A673 (cell line): ENCODE results near the gene RNASE7. TPM values are rescaled to one million over a fixed set of nuclear protein-coding genes. Genes with fewer than 3 reads are reported as not detected.

Experiments used
- BruUV-seq: library from RNA; stranded (reverse); fragments of 400-500 nt; replicated peaks from 2 replicates; lab custom pipeline; 2021; lab: Mats Ljungman, UMichigan
- CTCF ChIA-PET: fragments of 300-600 bp; sonication (Branson Sonifier 250); formaldehyde crosslinking; loops from one replicate; lab custom pipeline; 2022; ENCODE audit warnings: antibody characterized with exemption; lab: Charles Lee
- POLR2A ChIA-PET: fragments of 300-600 bp; sonication (Branson Sonifier 250); formaldehyde crosslinking; loops from one replicate; lab custom pipeline; 2022; ENCODE audit warnings: antibody characterized with exemption; ENCODE audit not compliant: low non-redundant PET; lab: Charles Lee
- DNase-seq: peaks from one replicate; pipeline ENCODE4 v3.0.0-alpha.2; 2015; ENCODE audit warnings: low spot score
- H3K27ac ChIP-seq: fragments of 200-600 bp; sonication (generic); 2 replicates; pipeline ENCODE4 v1.5.1; 2016; ENCODE audit warnings: mixed run types, low read depth, mild to moderate bottlenecking, mixed read lengths, antibody characterized with exemption, low read length; ENCODE audit not compliant: poor library complexity, severe bottlenecking
- H3K27me3 ChIP-seq: fragments of 200-600 bp; sonication (generic); replicated peaks from 2 replicates; pipeline ENCODE4 v1.6.1; 2017; ENCODE audit warnings: mixed run types, low read depth, mild to moderate bottlenecking, mixed read lengths, antibody characterized with exemption, low read length; ENCODE audit not compliant: insufficient read depth, poor library complexity
- H3K36me3 ChIP-seq: fragments of 200-600 bp; sonication (generic); 2 replicates; pipeline ENCODE4 v1.6.1; 2016; ENCODE audit warnings: mixed run types, mild to moderate bottlenecking, mixed read lengths, antibody characterized with exemption, low read length; ENCODE audit not compliant: insufficient read depth, poor library complexity, severe bottlenecking
- H3K4me1 ChIP-seq: fragments of 200-600 bp; sonication (generic); 2 replicates; pipeline ENCODE4 v1.6.1; 2017; ENCODE audit warnings: mixed run types, mild to moderate bottlenecking, mixed read lengths, antibody characterized with exemption, low read length; ENCODE audit not compliant: insufficient read depth, poor library complexity, severe bottlenecking
- H3K4me3 ChIP-seq: fragments of 200-600 bp; sonication (generic); 2 replicates; pipeline ENCODE4 v1.5.1; 2016; ENCODE audit warnings: low read depth, mixed run types, mild to moderate bottlenecking, mixed read lengths, low read length; ENCODE audit not compliant: poor library complexity, severe bottlenecking
- H3K9me3 ChIP-seq: fragments of 200-600 bp; sonication (generic); 2 replicates; pipeline ENCODE4 v1.6.1; 2016; ENCODE audit warnings: mixed run types, low read depth, mild to moderate bottlenecking, mixed read lengths, antibody characterized with exemption, low read length; ENCODE audit not compliant: poor library complexity, severe bottlenecking
- EZH2 ChIP-seq: fragments of 200-600 bp; sonication (generic); IDR thresholded peaks from 2 replicates; pipeline ENCODE4 v1.6.1; 2017; ENCODE audit warnings: borderline replicate concordance, low read depth, mild to moderate bottlenecking, mixed read lengths, antibody characterized with exemption, low read length; ENCODE audit not compliant: poor library complexity, severe bottlenecking
- intact Hi-C: fragments of 100-400 bp; cut with micrococcal nuclease; formaldehyde crosslinking; loops from one replicate; pipeline ENCODE4 v1.10.0; 2022; ENCODE audit not compliant: unreplicated experiment
- total RNA-seq: library from RNA; stranded (reverse); gene quantifications from 2 replicates; pipeline ENCODE4 v1.2.3, GENCODE V29; 2021
- TF ChIP-seq, protein P1 (sequence below): fragments of 300-800, 200-600 bp; sonication (generic); conservative IDR thresholded peaks from 2 replicates; pipeline ENCODE4 v1.5.1; 2017; ENCODE audit warnings: low read depth, mild to moderate bottlenecking, antibody characterized with exemption, low read length, moderate library complexity, mixed read lengths

Gene RNASE7
- total RNA-seq, 1 experiment from 2014 or later = not detected

DNA sequence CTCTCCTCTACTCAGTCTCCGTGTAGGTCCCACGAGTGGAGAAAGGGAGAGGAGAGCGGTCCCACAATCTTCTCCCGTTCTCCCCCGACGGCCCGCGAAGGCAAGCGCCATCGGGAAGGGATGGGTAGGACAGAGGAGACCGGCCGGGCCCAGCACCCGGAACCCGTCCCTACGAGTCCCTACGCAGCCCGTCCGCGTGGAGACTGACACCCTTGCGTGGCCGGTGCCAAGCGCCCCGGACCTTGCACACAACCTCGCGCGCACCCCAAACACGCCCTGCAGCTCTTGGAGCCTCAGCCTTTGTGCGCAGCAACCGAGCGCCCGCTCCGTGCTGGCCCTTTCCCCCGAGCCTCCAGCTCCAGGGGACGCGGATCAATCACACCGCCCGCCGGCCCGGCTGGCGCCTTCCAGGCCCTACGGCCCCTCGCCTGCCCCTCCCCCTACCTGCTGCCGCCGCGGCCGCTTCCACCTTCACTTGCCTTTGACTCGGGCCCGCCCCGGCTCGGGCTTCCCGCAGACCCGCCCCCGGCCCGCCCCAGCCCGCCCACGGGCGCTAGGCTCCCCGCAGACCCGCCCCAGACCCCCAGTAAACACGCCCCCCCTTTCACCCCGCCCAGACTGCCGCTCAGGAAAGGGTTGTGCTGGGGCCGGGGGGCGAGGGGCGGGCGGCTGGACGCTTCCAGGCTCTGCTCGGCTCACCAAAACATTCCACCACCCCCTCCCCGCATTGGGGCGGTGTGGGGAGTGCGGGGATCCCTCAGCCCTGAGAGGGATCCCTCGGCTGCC lies 17.4 kb upstream of the RNASE7 start, which contains the start of gene NDRG2:
Gene NDRG2, minus strand, starts transcription at position 477 of the 786 bp plus-strand sequence. CDS start 1,746 bp downstream, outside the sequence.
- TF ChIP-seq EZH2 = no peak
- TF ChIP-seq, protein P1, sequence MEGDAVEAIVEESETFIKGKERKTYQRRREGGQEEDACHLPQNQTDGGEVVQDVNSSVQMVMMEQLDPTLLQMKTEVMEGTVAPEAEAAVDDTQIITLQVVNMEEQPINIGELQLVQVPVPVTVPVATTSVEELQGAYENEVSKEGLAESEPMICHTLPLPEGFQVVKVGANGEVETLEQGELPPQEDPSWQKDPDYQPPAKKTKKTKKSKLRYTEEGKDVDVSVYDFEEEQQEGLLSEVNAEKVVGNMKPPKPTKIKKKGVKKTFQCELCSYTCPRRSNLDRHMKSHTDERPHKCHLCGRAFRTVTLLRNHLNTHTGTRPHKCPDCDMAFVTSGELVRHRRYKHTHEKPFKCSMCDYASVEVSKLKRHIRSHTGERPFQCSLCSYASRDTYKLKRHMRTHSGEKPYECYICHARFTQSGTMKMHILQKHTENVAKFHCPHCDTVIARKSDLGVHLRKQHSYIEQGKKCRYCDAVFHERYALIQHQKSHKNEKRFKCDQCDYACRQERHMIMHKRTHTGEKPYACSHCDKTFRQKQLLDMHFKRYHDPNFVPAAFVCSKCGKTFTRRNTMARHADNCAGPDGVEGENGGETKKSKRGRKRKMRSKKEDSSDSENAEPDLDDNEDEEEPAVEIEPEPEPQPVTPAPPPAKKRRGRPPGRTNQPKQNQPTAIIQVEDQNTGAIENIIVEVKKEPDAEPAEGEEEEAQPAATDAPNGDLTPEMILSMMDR = no peak
- no peaks in the 10 kb centered on the region for H3K9me3 ChIP-seq
- CTCF ChIA-PET = interaction anchor here (2.6 kb wide), 1 partner anchor 10 kb away, joined by 7 read pairs; no protein-coding TSS in a partner anchor
- H3K27me3 ChIP-seq = no peaks in the 10 kb centered on the region
- POLR2A ChIA-PET = no interaction called here
- DNase-seq = peak; percentile 52
- BruUV-seq = no TSS peak
- H3K36me3 ChIP-seq = no peaks in the 10 kb centered on the region
- peak within 1 kb of the TSS; percentile 73 for H3K4me3 ChIP-seq
- peaks cover 5% of the 10 kb centered on the region for H3K4me1 ChIP-seq
- H3K27ac ChIP-seq = no peak within 1 kb of the TSS
- intact Hi-C loops = no loop called here

DNA sequence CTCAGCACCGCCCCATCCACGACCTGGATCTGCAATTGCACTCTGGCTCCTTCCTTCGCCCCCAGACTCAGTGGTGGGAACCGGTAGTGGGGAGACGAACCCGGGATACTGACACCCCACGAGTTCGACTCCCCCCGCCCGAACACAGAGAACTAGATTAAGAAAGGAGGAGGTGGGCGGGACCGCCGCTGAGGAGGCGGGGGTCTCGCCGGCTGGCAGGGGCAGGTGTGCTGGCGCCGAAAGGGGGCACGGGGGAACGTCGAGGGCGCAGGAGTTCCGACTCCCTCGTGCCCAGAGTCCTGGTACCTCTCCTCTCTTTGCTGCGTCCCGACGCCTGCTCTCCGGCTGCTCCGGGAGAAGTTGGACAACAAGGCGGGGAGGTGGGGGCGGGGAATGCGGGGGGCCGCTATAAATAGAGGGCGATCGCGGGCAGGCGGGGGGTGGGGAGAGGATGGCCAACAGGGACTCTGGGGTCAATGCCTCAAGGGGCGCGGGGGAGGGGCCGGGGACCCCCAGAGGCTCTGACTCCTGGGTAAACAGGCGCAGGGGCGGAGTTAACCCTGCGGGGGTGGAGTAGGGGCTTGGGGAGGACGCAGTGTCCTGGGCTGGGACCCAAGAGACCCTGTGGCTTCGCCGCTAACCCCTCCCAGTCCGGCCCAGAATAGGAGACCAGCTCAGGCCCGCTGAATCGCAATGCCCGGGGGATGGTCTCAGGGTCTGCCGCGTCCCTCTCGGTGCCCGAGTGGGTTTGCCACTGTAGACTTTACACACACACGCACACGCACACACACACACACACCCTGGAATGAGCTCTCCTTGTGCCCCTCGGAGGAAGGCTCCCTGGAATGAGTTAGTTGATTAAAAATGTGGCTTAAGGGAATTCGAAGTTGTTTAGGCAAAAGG lies 16.5 kb upstream of the RNASE7 start:
- H3K27ac ChIP-seq = no peak overlapping the region
- H3K4me3 ChIP-seq = peak overlapping the region; percentile 73
- H3K9me3 ChIP-seq = no peaks in the 10 kb centered on the region
- H3K27me3 ChIP-seq = no peaks in the 10 kb centered on the region
- DNase-seq = peak; percentile 26
- TF ChIP-seq, protein P1 = no peak
- TF ChIP-seq EZH2 = no peak
- H3K36me3 ChIP-seq = no peaks in the 10 kb centered on the region
- ChIA-PET CTCF (no interaction called here), POLR2A (no interaction called here)
- intact Hi-C loops = no loop called here
- H3K4me1 ChIP-seq = peaks cover 5% of the 10 kb centered on the region
- no TSS peak for BruUV-seq

DNA sequence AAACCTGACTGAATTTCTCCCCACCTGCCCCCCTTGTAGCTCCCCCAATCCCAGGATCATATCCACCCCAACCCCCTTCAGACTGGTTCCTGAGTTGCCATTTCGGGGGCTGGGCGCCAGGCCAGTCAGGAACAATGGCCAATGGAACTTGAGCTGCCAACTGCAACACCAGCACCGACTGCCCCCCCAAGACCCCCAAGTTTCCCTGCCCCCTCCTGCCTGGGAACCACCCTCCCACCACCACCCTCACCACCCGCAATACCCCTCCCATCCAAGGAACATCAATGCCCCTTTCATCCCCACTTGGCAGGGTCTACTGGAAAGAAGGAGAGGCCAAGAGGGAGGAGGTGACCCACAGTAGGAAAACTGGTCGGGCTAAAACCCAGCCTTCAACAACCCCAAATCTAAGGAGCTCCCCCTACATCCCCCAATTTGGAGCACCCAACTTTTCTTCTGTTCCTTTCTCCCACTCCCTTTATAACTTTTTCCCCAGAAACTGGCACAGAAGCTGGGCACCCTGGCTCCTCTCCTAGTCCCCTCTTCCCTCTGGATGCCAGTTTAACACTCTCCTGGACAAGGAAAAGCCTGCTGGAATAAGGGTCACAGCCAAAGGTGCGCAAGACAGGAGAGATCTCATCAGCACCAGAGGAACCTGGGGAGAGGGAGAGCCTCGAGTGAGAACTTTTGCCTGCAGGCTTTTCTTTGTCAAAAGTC lies 15.7 kb upstream of the RNASE7 start:
- intact Hi-C loops = no loop called here
- Histone ChIP-seq H3K4me1 (peaks cover 5% of the 10 kb centered on the region), H3K27ac (no peak overlapping the region), H3K4me3 (no peak overlapping the region), H3K27me3 (no peaks in the 10 kb centered on the region), H3K9me3 (no peaks in the 10 kb centered on the region), H3K36me3 (no peaks in the 10 kb centered on the region)
- TF ChIP-seq, protein P1 = no peak
- ChIA-PET CTCF (interaction anchor here (1.1 kb wide), 1 partner anchor 12 kb away, joined by 3 read pairs; no protein-coding TSS in a partner anchor), POLR2A (no interaction called here)
- no TSS peak for BruUV-seq
- DNase-seq = no peak
